GM19239 (cell line): ENCODE measurements around the gene CBS.
"Not testable (repeated sequence)": the region's sequence is repeated elsewhere in the genome, so short reads cannot be mapped to it uniquely, and the experiment has no call there.

Experiments
- DNase-seq: peaks from one replicate; pipeline ENCODE4 v3.0.0; 2011; ENCODE audit warnings: low spot score; ENCODE audit not compliant: insufficient read length
- FAIRE-seq: peaks from 2 replicates; lab custom pipeline; 2011; peaks lifted over from hg19 to GRCh38; lab: Jason Lieb, UNC

CBS gene

GRCh38 chr21:43075170-43076022 is at the start of gene CBS:
CBS (minus strand) TSS chr21:43075835; CDS start chr21:43072193, 3,642 bp downstream.
- not testable (repeated sequence) for DNase-seq, FAIRE-seq

GRCh38 chr21:43115956-43116355 is 40.3 kb upstream of the CBS start:
- FAIRE-seq, DNase-seq: not testable (repeated sequence)

DNA sequence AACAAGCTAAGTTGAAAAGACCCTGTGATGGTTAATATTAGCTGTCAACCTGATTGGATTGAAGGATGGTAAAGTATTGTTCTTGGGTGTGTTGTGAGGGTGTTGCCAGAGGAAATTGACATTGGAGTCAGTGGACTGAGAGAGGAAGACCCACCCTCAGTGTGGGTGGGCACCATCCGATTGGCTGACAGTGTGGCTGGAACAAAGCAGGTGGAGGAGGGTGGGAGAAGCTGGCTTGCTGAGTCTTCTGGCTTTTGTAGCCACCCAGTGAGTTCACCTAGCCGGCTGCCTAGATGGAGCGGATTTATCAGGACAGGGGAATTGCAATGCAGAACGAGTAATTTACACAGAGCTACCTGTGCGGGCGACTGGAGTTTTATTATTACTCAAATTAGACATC is 38.8 kb upstream of the CBS start:
- not testable (repeated sequence) for DNase-seq, FAIRE-seq

DNA sequence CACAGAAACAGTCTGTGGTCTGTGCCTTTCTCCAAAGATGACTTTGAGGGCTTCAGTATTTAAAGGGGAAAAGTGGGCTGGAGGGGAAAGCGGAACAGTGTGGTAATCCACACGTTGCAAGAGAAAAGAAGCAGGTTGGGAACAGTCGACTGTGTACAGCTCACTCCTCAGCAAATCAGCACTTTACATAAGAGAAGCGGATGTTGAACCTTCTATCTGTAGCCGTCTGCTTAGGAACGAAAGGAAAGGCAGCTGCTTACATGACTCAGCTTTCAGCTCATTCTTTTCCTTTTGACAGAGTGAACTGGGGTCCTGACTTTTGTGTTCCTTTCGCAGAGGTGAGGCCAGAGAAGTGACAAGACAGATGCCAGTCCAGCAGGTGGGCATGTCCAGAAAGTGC is 33.4 kb upstream of the CBS start:
- peak; percentile 88 for FAIRE-seq
- DNase-seq: not testable (repeated sequence)

GRCh38 chr21:43108177-43108576 is 32.5 kb upstream of the CBS start:
- FAIRE-seq: peak; percentile 14
- not testable (repeated sequence) for DNase-seq

GRCh38 chr21:43107794-43108137 is 32.1 kb upstream of the CBS start:
- not testable (repeated sequence) for FAIRE-seq, DNase-seq

GRCh38 chr21:43106965-43107793 is 31.5 kb upstream of the CBS start, which contains the start of gene U2AF1:
U2AF1 (minus strand) TSS chr21:43107570; CDS start chr21:43107494, 76 bp downstream.
- FAIRE-seq: peak; percentile 78
- not testable (repeated sequence) for DNase-seq

DNA sequence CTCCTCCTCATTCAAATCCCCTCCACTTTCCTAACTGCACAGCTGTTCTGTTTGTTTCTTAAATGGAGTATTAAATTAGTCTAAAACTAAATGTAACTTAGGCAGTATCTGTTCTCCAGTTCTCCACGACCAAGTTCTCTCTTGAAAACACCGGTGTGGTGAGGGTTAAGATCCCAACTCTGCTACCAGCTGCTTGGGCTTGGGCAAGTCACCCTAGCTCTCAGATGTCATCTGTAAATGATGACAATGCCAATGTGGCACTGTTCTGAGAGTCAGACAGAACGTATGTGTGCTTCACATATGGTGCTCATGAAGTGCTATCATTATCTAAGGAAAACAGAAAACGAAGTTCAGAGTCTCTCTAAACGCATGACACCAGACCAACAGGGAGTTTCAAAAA is 29.0 kb upstream of the CBS start:
- not testable (repeated sequence) for FAIRE-seq, DNase-seq

DNA sequence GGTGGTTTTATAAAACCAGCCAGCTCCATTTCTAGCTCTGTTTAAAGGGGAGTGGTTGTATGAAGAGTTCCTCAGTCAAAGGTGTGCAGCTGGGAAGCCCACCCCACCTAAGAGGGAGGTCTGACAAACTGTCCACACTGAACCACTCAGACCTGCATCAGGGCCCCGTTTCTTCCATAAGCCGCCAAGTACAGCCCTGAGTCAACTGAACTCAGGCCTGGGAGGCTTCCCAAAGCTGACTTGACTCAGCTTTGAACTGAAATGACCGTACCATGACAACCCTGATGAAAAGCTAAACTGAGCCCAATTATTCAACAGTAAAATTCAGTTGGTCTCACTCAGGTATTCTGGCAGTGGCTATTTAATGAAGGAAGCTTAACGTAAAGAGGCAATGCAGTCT is 26.6 kb upstream of the CBS start:
- not testable (repeated sequence) for DNase-seq, FAIRE-seq

GRCh38 chr21:43101676-43102075 is 26.0 kb upstream of the CBS start:
- FAIRE-seq, DNase-seq: not testable (repeated sequence)

DNA sequence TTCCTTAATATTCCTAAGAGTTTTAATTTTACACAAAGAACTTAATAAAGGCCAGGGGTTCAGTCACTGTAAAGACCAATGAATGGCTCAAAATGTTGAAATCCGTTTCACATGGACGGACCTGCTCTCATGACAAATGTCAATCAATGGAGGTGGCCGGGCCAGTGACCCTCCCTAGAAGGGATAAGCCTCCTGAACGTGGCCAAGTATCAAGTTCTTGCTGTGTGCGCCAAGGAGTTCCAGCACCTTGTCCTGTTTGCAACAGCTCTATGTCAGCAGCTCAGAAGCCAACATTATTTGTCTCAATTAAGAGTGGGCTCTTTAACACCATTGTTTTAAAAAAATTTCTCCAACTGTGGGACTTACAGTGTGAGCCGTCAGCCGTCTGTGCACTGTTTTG is 25.4 kb upstream of the CBS start:
- not testable (repeated sequence) for DNase-seq, FAIRE-seq

GRCh38 chr21:43091979-43092614 is 16.5 kb upstream of the CBS start:
- not testable (repeated sequence) for FAIRE-seq, DNase-seq

- DNase-seq, FAIRE-seq: not testable (repeated sequence)
Observed at GRCh38 chr21:43090947-43091346, 15.3 kb upstream of the CBS start.

GRCh38 chr21:43089463-43089862 is 13.8 kb upstream of the CBS start:
- FAIRE-seq, DNase-seq: not testable (repeated sequence)

- FAIRE-seq, DNase-seq: not testable (repeated sequence)
Observed at GRCh38 chr21:43082587-43083300, 7.1 kb upstream of the CBS start.

- FAIRE-seq: not testable (repeated sequence)
Observed at GRCh38 chr21:43076643-43077042, 1.0 kb upstream of the CBS start.

DNA sequence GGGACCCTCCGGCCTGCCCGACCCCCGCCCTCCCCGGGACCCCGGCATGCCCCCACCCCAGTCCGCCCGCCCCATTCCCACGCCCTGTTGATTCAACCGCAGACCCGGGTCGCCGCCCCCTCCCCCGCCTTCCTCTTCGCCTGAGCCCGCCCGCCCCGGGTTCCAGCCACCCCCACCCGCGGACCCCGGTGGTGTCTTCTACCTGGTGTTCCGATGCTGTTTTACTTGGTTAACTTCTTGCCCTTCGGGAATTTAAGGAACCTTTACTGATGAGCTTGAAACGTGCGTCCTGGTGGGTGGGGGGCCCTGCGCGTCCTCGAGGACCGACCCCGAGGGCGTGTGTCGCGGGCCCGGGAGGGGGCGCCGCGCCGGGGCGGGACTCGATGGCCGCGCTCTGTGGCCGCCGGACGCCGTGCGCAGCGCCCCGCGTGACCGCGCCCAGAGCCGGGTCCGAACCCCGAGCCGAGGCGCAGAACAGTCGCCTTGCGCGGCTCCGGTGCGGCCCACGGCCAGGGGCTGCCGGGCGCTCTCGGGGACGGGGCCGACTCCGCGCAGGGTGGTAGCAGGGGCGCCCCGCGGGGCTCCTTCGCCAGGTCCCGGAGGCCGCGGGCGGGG is 495 bp upstream of the CBS start:
- not testable (repeated sequence) for DNase-seq, FAIRE-seq

More at GRCh38 chr21:43076643-43077042, 1.0 kb upstream of the CBS start:
- not testable (repeated sequence) for DNase-seq

DNA sequence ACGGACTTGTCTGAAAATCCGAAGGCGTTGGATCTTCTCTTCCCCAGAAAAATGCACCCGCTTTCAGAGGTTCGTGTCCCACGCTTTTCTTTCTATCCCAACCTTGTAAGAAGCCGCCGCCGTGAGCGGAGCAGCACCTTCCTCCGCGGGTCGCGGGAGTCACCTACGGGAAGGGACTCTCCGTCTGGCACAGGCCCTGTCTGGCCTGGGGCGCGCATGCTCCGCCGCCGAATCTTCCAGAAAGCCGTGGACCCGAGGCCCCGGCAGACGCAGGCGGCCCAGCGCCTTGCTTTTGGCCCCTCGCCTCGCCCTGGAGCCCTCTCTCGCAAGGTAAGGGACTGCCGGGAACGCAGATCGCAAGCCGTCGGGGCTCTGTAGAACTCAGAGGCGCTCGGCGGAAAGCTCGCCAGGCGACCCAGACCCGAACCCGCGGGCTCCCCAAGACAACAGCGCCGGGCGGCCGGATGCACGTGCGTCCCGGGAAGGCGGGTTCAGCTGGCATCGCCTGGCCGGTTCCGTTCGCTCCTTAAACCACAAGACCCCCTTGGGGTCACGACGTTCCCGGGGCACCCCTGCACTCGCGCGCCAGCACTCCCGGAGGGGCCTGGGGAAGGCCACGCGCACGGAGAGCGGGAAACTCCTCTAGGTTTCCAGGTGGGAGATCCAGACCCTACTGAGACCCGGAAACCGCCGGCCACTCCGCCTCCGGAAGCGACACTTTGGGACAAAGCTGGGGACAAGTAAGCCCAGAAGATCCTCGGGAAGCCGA is 1.1 kb downstream of the CBS start:
- FAIRE-seq, DNase-seq: not testable (repeated sequence)
